Right ventricle myocardium superior (tissue), 1 donor: Measurements from ENCODE around the gene LHFPL2. TPM values are rescaled to one million over a fixed set of nuclear protein-coding genes. Genes with fewer than 3 reads are reported as not detected.

Experiments used
- ATAC-seq: fragments of 200-7000 bp; cut with Tn5 transposase; one replicate; pipeline ENCODE4 v1.9.1; 2020; ENCODE audit warnings: mild to moderate bottlenecking; ENCODE audit not compliant: poor library complexity
- DNase-seq: peaks from one replicate; pipeline ENCODE4 v3.0.0-alpha.2; 2020
- intact Hi-C: fragments of 100-400 bp; cut with DNase I; formaldehyde crosslinking; loops from one replicate; pipeline ENCODE4 v1.11.2; 2022
- total RNA-seq: library from RNA; stranded (reverse); fragmentation: NEBNext Ultra II Directional; extraction: Animal tissue kit (Norgen Biotek cat#: 25700); gene quantifications from one replicate; pipeline ENCODE4 v1.2.1, GENCODE V29; 2021
- donor health status: DM: no; HTN: yes; CAD: no; lungs with severe emphysema.

The LHFPL2 gene
- total RNA-seq, 1 donor from 2014 or later: 5.0 TPM

GRCh38 chr5:78649211-78649695 lies 681 bp upstream of the LHFPL2 start:
- intact Hi-C loops: loop anchor here (10.0 kb wide), 1 partner anchor 174 kb away; no protein-coding TSS in a partner anchor
- ATAC-seq: peak; percentile 4
- no peak for DNase-seq

- intact Hi-C loops: loop anchor here (10.0 kb wide), 1 partner anchor 173 kb away; no protein-coding TSS in a partner anchor
- peak; percentile 81 for DNase-seq
- ATAC-seq: peak; percentile 61
Measured at GRCh38 chr5:78647838-78648358, 674 bp downstream of the LHFPL2 start.

DNA sequence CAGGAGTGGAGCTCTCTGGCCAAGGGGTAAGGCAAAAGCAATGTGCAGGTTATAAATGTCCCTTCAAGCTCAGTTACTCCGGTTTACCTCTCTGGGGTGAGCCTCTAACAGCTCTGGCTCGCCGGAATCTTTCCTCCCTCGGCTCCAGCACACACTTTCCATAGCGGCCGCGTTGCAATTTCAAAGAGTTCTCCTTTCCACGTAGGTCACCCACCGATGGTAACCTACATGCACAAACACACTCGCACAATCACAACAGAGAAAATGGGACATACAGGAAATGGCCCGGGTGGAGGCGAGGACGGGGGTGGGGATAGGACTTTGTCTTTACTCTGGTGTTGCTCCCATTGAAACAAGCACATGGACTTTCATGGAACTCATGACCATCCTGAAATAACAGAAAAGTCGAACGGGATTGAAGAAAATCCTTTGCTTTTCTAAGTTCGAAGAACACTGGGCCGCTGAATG lies 1.2 kb downstream of the LHFPL2 start:
- peak; percentile 7 for ATAC-seq
- no peak for DNase-seq
- intact Hi-C loops: loop anchor here (10.0 kb wide), 1 partner anchor 173 kb away; no protein-coding TSS in a partner anchor

GRCh38 chr5:78644741-78645300 lies 3.8 kb downstream of the LHFPL2 start:
- intact Hi-C loops: loop anchor here (10.0 kb wide), 1 partner anchor 170 kb away; no protein-coding TSS in a partner anchor
- DNase-seq (no peak), ATAC-seq (no peak)

DNA sequence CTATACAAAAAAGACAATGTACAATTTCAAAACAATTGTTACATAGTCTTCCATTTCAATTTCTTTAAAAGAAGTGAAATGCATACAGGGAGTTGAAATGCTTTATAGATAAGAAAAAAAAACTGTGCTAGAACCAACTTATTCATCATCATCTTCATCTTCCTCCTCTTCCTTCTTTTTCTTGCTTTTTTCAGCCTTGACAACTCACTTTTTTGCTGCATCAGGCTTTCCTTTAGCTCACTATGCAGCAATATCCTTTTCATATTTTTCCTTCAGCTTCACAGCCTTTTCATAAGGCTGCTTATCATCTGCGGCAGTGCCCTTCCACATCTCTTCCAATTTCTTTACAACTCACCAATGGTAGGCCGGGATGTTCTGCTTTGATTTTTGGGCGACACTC lies 4.4 kb downstream of the LHFPL2 start:
- ATAC-seq (no peak), DNase-seq (no peak)
- intact Hi-C loops: loop anchor here (10.0 kb wide), 1 partner anchor 169 kb away; no protein-coding TSS in a partner anchor

DNA sequence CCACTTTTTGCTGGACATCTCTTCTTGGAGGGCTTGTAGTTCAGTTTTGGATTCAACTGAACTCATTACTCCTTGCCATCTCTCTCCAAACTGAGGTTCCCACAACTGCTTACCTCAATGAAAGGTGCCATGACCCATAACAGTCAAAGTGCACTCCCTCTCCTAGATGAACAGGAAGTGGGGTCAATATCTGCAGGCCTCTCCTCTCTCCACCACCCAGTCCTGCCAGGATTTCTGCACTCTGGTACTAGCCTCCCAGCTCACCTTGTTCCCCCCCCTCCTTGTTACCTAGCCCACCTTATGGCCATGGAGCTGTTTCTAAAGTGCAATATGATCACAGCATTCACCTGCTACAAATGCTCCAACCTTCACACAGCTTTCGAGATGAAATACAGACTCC lies 5.9 kb downstream of the LHFPL2 start:
- intact Hi-C loops: loop anchor here (10.0 kb wide), 1 partner anchor 168 kb away; no protein-coding TSS in a partner anchor
- ATAC-seq (no peak), DNase-seq (no peak)

DNA sequence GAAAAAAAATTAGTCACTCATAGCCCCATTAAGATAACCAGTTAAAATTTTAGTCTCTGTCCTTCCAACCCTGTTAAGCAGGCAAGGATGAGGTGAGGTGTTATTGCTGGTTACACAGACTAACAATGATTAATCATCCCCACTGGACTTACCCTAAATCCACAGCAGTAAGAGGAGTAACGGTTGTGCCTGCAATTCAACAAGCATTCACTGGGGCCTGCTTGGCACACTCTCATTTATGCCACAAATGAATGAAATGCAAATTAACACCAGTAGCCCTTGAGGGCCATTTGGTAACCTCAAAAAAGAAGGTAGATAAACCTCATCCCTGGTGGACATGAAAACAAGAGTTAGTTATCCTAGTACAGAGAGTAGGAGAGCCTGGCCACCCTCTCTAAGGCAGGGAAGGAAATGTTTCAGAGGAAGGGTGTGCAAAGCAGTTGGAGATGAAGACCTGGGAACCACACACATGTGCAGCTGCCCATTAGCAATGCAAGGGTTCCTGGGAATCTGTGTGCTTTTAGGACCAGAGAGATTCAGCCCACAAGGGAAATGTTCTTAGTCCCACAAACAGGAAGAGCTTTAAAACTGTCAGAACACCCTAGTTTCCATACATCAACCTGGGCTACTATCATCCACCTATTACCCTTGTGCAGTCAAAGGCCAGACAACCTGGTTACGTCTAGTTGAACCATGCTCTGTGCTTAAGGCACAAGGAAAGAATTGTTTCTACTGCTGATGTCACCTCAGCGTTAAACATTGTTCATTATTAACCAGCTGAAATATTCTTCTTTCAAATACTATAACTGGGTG lies 7.7 kb downstream of the LHFPL2 start:
- no peak for ATAC-seq
- no peak for DNase-seq
- intact Hi-C loops: loop anchor here (10.0 kb wide), 1 partner anchor 166 kb away; no protein-coding TSS in a partner anchor

GRCh38 chr5:78639791-78640190 lies 8.8 kb downstream of the LHFPL2 start:
- intact Hi-C loops: loop anchor here (10.0 kb wide), 2 partner anchors 95 to 165 kb away; no protein-coding TSS in a partner anchor
- DNase-seq (no peak), ATAC-seq (no peak)

DNA sequence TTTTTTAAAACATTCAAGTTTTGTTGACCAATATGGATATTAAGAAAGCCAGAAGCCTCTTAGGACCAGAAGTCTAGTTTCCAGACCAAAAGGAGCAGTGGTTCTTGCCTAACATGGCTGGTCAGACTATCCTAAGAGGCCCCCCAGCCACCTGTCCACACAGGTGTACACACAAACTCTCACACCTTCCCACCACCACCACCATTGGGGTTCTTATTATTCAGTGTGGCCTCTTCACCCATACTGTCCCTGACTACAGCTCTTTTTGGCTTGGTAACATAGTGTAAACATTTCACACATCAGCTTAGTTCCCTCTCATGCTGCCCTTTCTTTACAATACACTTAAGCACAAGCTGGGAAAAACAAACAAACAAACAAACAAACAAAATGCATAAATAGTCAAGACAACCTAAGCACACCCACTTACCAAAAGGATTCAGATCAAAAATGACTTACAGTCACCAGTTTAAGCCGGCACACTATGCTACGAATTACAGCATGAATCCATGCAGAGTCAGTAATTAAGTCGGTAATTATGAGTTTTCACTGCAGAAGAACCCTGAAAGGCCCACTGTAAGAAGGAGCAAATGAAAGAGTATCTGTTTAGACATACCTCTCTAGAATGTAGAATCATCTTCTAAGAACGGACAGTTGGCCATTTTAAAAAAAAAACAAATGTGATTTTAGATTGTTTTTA lies 9.5 kb downstream of the LHFPL2 start:
- intact Hi-C loops: loop anchor here (10.0 kb wide), 1 partner anchor 94 kb away; no protein-coding TSS in a partner anchor
- ATAC-seq (no peak), DNase-seq (no peak)

GRCh38 chr5:78638423-78638822 lies 10.1 kb downstream of the LHFPL2 start:
- peak; percentile 68 for DNase-seq
- ATAC-seq: peak; percentile 88
- intact Hi-C loops: loop anchor here (10.0 kb wide), 1 partner anchor 94 kb away; no protein-coding TSS in a partner anchor

- intact Hi-C loops: loop anchor here (10.0 kb wide), 1 partner anchor 93 kb away; no protein-coding TSS in a partner anchor
- DNase-seq (no peak), ATAC-seq (no peak)
Measured at GRCh38 chr5:78637468-78637867, 11.1 kb downstream of the LHFPL2 start.

GRCh38 chr5:78636682-78637081 lies 11.9 kb downstream of the LHFPL2 start:
- DNase-seq (no peak), ATAC-seq (peak; percentile 30)
- intact Hi-C loops: loop anchor here (10.0 kb wide), 1 partner anchor 92 kb away; no protein-coding TSS in a partner anchor

- DNase-seq (no peak), ATAC-seq (no peak)
- intact Hi-C loops: loop anchor here (10.0 kb wide), 1 partner anchor 90 kb away; no protein-coding TSS in a partner anchor
Measured at GRCh38 chr5:78634634-78635033, 13.9 kb downstream of the LHFPL2 start.

- intact Hi-C loops: loop anchor here (10.0 kb wide), 1 partner anchor 89 kb away; no protein-coding TSS in a partner anchor
Measured at GRCh38 chr5:78634229-78634628, 14.3 kb downstream of the LHFPL2 start.

DNA sequence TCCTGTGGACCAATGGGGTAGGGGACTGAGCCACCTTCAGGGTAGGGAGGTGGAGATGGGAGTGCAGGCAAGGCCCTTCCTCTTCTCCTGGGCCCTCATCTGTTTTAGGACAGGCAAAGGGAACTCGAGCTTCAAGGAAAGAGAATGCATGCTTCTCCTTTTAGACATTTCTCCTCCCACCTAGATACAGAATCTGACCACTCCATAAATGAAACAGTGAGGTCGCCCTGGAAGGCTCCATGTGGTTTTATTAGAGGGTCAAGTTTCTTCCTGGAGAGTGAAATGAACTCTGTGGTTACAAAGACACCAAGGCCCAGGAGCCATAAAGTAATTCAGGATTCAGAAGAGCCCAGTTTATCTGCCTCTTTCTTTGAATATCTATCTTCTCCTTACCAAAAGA lies 14.9 kb downstream of the LHFPL2 start:
- no peak for ATAC-seq
- intact Hi-C loops: loop anchor here (10.0 kb wide), 1 partner anchor 89 kb away; no protein-coding TSS in a partner anchor
- DNase-seq: no peak

More at GRCh38 chr5:78634229-78634628, 14.3 kb downstream of the LHFPL2 start:
- DNase-seq (no peak), ATAC-seq (no peak)

GRCh38 chr5:78632467-78632866 lies 16.1 kb downstream of the LHFPL2 start:
- DNase-seq (no peak), ATAC-seq (no peak)
- intact Hi-C loops: loop anchor here (10.0 kb wide), 1 partner anchor 88 kb away; no protein-coding TSS in a partner anchor

- intact Hi-C loops: loop anchor here (10.0 kb wide), 1 partner anchor 87 kb away; no protein-coding TSS in a partner anchor
- DNase-seq (no peak), ATAC-seq (no peak)
Measured at GRCh38 chr5:78631931-78632330, 16.6 kb downstream of the LHFPL2 start.

- DNase-seq: no peak
- no peak for ATAC-seq
- intact Hi-C loops: loop anchor here (10.0 kb wide), 1 partner anchor 85 kb away; no protein-coding TSS in a partner anchor
Measured at GRCh38 chr5:78630047-78630446, 18.5 kb downstream of the LHFPL2 start.
